Effector memory CD4-positive, alpha-beta T cell (primary cell): ENCODE measurements around the gene CTXN1.

ENCODE experiments used
- DNase-seq, 3 donors: peaks; one replicate each; pipeline ENCODE4 v3.0.0-alpha.2; 2020
- H3K27ac ChIP-seq: 2 replicates; pipeline ENCODE4 v1.7.0; 2013; ENCODE audit warnings: mild to moderate bottlenecking, low read length, moderate library complexity; ENCODE audit not compliant: insufficient read depth, poor library complexity, severe bottlenecking
- H3K27me3 ChIP-seq: replicated peaks from 2 replicates; pipeline ENCODE4 v1.7.0; 2013; ENCODE audit warnings: mild to moderate bottlenecking, low read length; ENCODE audit not compliant: insufficient read depth, control insufficient read depth, poor library complexity, severe bottlenecking
- H3K36me3 ChIP-seq: 2 replicates; pipeline ENCODE4 v1.7.0; 2013; ENCODE audit warnings: mild to moderate bottlenecking, low read length, moderate library complexity; ENCODE audit not compliant: control insufficient read depth, insufficient read depth
- H3K4me1 ChIP-seq: 2 replicates; pipeline ENCODE4 v1.7.0; 2013; ENCODE audit warnings: low read length, mild to moderate bottlenecking; ENCODE audit not compliant: control insufficient read depth, insufficient read depth, poor library complexity, severe bottlenecking
- H3K4me3 ChIP-seq: 2 replicates; pipeline ENCODE4 v1.7.0; 2013; ENCODE audit warnings: low read length, low read depth, mild to moderate bottlenecking; ENCODE audit not compliant: insufficient read depth, poor library complexity, severe bottlenecking
- H3K9me3 ChIP-seq: 2 replicates; pipeline ENCODE4 v1.7.0; 2013; ENCODE audit warnings: mild to moderate bottlenecking, low read length, moderate library complexity; ENCODE audit not compliant: control insufficient read depth

Gene CTXN1

DNA sequence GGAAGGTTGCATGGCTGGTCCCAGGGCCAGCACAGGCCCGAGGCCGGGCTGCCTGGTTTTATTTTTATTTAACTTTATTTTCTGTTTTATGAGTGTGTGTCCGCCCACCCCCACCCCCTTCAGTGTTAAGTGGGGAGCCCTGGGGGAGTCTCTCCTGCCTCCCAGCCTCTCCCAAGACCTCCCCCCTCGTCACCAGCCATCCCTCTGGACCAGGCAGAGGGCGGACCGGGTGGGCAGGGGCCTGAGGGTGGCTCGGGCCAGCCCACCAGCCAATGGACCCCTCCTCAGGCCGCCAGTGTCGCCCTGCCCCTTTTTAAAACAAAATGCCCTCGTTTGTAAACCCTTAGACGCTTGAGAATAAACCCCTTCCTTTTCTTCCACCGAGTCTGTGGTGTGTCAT, 11.8 kb downstream of the CTXN1 start:
- H3K4me3 ChIP-seq = no peak overlapping the region
- no peaks in the 10 kb centered on the region for H3K9me3 ChIP-seq
- DNase-seq = no peak
- H3K4me1 ChIP-seq = peaks cover 25% of the 10 kb centered on the region
- H3K36me3 ChIP-seq = peaks cover 39% of the 10 kb centered on the region
- H3K27ac ChIP-seq = no peak overlapping the region
- H3K27me3 ChIP-seq = peaks cover 29% of the 10 kb centered on the region

- no peak for DNase-seq
Measured at GRCh38 chr19:7913652-7914051, 12.3 kb downstream of the CTXN1 start.

GRCh38 chr19:7912697-7913564, 13.0 kb downstream of the CTXN1 start:
- H3K27me3 ChIP-seq = peaks cover 20% of the 10 kb centered on the region
- H3K9me3 ChIP-seq = no peaks in the 10 kb centered on the region
- peaks cover 24% of the 10 kb centered on the region for H3K4me1 ChIP-seq
- peaks cover 43% of the 10 kb centered on the region for H3K36me3 ChIP-seq
- H3K27ac ChIP-seq = no peak overlapping the region
- H3K4me3 ChIP-seq = no peak overlapping the region
- no peak for DNase-seq

More at GRCh38 chr19:7913652-7914051, 12.3 kb downstream of the CTXN1 start:
- H3K4me3 ChIP-seq = no peak overlapping the region
- peaks cover 25% of the 10 kb centered on the region for H3K27me3 ChIP-seq
- H3K27ac ChIP-seq = no peak overlapping the region
- no peaks in the 10 kb centered on the region for H3K9me3 ChIP-seq
- H3K36me3 ChIP-seq = peaks cover 43% of the 10 kb centered on the region
- peaks cover 25% of the 10 kb centered on the region for H3K4me1 ChIP-seq

GRCh38 chr19:7912144-7912696, 13.7 kb downstream of the CTXN1 start:
- peaks cover 15% of the 10 kb centered on the region for H3K27me3 ChIP-seq
- DNase-seq = no peak
- H3K4me1 ChIP-seq = peaks cover 17% of the 10 kb centered on the region
- H3K9me3 ChIP-seq = no peaks in the 10 kb centered on the region
- peaks cover 43% of the 10 kb centered on the region for H3K36me3 ChIP-seq
- no peak overlapping the region for H3K4me3 ChIP-seq
- no peak overlapping the region for H3K27ac ChIP-seq

DNA sequence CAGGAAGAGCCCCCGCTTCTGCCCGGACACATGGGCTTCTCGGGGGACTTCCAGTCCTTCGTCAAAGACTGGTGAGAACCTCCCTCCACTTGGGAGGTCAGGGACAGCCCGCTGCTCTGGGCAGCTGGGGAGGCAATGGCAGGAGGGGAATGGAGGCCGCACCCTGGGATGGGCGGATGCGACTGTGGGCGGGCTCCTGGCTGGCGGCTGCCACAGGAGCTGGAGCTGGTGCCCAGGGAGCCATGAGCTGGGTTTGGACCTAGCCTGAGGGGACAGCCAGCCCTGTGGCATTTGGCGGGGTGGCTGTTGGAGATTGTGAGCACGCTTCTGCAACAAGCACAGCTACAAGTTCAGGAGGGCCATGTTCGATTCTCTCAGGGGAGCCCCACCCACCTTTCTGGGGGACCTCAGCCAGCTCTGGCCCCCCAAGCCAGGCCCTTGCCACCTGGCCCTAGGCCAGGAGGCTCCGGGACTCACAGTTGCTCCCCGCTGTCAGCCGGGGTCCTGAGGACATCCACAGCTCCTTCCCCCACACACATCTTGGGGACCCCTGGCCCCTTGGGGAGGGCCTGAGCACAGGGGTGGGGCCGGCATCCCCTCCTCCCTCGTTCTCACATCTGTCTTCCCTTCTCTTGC, 14.3 kb downstream of the CTXN1 start:
- no peaks in the 10 kb centered on the region for H3K9me3 ChIP-seq
- H3K27ac ChIP-seq = no peak overlapping the region
- no peak overlapping the region for H3K4me3 ChIP-seq
- no peak for DNase-seq
- peaks cover 43% of the 10 kb centered on the region for H3K36me3 ChIP-seq
- peaks cover 12% of the 10 kb centered on the region for H3K4me1 ChIP-seq
- peaks cover 10% of the 10 kb centered on the region for H3K27me3 ChIP-seq

DNA sequence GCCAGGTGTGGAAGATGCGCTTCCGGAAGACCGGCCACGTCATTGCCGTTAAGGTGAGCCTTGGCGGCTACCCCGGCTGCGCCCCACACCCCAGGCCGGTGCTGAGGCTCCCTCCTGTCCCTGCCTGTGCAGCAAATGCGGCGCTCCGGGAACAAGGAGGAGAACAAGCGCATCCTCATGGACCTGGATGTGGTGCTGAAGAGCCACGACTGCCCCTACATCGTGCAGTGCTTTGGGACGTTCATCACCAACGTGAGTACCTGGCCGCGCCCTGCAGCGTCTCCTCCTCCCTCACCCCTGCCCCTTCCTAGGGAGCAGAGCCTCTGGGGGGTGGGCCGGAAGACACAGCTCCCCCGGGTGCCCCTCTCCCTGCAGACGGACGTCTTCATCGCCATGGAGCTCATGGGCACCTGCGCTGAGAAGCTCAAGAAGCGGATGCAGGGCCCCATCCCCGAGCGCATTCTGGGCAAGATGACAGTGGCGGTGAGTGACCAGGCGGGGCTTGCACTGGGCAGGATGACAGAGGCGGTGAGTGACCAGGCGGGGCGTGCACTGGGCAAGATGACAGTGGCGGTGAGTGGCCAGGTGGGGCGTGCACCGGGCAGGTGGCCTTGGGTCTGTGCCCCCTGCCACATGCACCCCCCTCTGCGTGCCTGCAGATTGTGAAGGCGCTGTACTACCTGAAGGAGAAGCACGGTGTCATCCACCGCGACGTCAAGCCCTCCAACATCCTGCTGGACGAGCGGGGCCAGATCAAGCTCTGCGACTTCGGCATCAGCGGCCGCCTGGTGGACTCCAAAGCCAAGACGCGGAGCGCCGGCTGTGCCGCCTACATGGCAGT, 15.4 kb downstream of the CTXN1 start:
- Histone ChIP-seq H3K9me3 (no peaks in the 10 kb centered on the region), H3K27me3 (peaks cover under 1% of the 10 kb centered on the region), H3K27ac (no peak overlapping the region), H3K36me3 (peaks cover 52% of the 10 kb centered on the region), H3K4me1 (peaks cover 2% of the 10 kb centered on the region), H3K4me3 (no peak overlapping the region)
- no peak for DNase-seq

DNA sequence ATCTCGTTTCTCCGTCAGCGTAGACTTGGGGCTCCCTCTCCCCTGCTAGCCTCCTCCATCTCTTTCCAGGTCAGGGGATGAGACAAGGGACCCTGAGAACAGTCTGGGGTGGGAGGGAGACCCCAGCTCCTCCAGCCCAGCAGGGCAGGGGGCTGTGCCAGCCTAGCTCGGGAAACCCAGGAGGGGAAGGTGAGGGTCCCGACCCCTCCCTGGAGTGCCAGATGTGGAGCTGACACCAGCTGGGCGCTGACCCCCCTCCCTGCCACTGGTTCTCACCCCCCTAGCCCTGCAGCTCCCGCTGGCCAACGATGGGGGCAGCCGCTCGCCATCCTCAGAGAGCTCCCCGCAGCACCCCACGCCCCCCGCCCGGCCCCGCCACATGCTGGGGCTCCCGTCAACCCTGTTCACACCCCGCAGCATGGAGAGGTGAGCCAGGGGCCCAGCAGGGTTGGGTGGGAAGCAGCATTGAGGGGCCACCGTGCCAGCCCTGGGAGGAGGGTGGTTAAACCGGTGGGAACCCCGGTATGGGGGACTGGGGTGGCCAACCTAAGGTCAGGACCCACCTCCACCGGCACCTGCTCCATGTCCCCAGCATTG, 16.4 kb downstream of the CTXN1 start:
- H3K9me3 ChIP-seq = no peaks in the 10 kb centered on the region
- H3K27ac ChIP-seq = no peak overlapping the region
- peaks cover 9% of the 10 kb centered on the region for H3K4me1 ChIP-seq
- H3K27me3 ChIP-seq = no peaks in the 10 kb centered on the region
- H3K4me3 ChIP-seq = no peak overlapping the region
- no peak for DNase-seq
- H3K36me3 ChIP-seq = peaks cover 53% of the 10 kb centered on the region

GRCh38 chr19:7908742-7909461, 17.0 kb downstream of the CTXN1 start:
- Histone ChIP-seq H3K4me1 (peaks cover 13% of the 10 kb centered on the region), H3K27me3 (no peaks in the 10 kb centered on the region), H3K27ac (no peak overlapping the region), H3K36me3 (peaks cover 53% of the 10 kb centered on the region), H3K9me3 (no peaks in the 10 kb centered on the region), H3K4me3 (no peak overlapping the region)
- no peak for DNase-seq

- DNase-seq = no peak
- no peak overlapping the region for H3K4me3 ChIP-seq
- H3K27ac ChIP-seq = no peak overlapping the region
- peaks cover 15% of the 10 kb centered on the region for H3K4me1 ChIP-seq
- H3K9me3 ChIP-seq = no peaks in the 10 kb centered on the region
- peaks cover 53% of the 10 kb centered on the region for H3K36me3 ChIP-seq
- no peaks in the 10 kb centered on the region for H3K27me3 ChIP-seq
Measured at GRCh38 chr19:7908078-7908699, 17.7 kb downstream of the CTXN1 start.
